Measurements from ENCODE around the gene CIPC. TPM values are rescaled to one million over a fixed set of nuclear protein-coding genes. Genes with fewer than 3 reads are reported as not detected.
A peak's percentile ranks its signal among the peaks of the same experiment; 100 is the strongest.

The CIPC gene
- total RNA-seq, 1 donor from 2014 or later: 25.6 TPM

DNA sequence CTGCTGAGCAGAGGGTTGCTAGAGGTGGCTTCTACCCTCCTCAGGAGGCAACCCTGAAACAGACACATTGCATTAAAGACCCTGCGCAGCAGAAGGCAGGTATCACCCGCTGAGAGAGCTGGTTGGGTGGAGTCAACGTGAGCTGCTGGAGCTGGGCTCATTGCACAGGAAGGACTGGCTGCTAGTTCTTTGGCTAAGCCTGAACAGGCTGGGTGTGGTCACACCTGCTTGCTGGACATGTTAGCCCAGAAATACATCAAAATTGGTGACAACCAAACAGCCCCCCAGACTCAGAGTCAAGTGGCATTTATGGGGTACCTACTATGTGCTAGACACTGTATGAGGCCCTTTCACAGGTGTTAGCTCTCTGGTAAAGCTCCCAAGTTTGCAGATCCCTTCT lies 35.8 kb upstream of the CIPC start:
- peaks cover 22% of the 10 kb centered on the region for H3K4me1 Mint-ChIP-seq (ENCODE audit: low read depth)
- no peaks in the 10 kb centered on the region for H3K36me3 Mint-ChIP-seq (ENCODE audit: insufficient read depth)
- TF ChIP-seq, protein P1, sequence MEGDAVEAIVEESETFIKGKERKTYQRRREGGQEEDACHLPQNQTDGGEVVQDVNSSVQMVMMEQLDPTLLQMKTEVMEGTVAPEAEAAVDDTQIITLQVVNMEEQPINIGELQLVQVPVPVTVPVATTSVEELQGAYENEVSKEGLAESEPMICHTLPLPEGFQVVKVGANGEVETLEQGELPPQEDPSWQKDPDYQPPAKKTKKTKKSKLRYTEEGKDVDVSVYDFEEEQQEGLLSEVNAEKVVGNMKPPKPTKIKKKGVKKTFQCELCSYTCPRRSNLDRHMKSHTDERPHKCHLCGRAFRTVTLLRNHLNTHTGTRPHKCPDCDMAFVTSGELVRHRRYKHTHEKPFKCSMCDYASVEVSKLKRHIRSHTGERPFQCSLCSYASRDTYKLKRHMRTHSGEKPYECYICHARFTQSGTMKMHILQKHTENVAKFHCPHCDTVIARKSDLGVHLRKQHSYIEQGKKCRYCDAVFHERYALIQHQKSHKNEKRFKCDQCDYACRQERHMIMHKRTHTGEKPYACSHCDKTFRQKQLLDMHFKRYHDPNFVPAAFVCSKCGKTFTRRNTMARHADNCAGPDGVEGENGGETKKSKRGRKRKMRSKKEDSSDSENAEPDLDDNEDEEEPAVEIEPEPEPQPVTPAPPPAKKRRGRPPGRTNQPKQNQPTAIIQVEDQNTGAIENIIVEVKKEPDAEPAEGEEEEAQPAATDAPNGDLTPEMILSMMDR (IDR thresholded peaks at IDR 0.05; ENCODE audit: unreplicated experiment): no peak
- H3K27ac Mint-ChIP-seq: no peak overlapping the region
- no peak for DNase-seq (ENCODE audit: low spot score, unreplicated experiment)
- no peaks in the 10 kb centered on the region for H3K27me3 Mint-ChIP-seq
- no peak overlapping the region for H3K4me3 Mint-ChIP-seq (ENCODE audit: low read depth)
- H3K9me3 Mint-ChIP-seq (ENCODE audit: low read depth): no peaks in the 10 kb centered on the region

DNA sequence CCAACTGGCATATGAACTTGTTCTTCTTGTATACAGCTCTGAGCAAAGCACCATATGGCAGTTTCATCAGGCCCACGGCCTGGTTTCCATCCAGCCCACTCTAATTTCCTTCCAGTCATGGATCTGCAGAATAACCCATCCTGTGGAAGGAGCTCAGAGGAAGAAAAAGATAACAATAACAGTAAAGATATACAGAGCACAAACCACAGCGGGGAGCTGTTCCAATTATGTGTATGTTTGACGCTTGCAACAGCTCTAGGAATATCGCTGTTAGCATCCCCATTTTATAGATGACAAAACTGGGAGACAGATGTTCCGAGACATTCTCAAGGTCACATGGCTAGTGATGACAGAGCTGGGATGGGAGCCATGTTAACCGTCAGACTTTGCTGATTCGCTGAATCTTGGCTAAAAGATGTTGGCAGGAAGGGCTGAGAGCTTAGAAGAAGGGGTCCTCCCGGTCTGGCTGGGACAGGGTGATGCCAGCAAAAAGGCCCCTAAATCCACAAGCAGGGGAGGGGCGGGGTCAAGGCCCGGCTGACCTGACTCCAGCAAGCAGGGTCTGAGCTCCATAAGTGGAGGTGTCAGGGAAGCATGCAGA lies 34.4 kb upstream of the CIPC start:
- H3K9me3 Mint-ChIP-seq (ENCODE audit: low read depth): no peaks in the 10 kb centered on the region
- no peak overlapping the region for H3K27ac Mint-ChIP-seq
- H3K4me3 Mint-ChIP-seq (ENCODE audit: low read depth): no peak overlapping the region
- DNase-seq (ENCODE audit: low spot score, unreplicated experiment): no peak
- TF ChIP-seq, protein P1 (IDR thresholded peaks at IDR 0.05; ENCODE audit: unreplicated experiment): no peak
- H3K36me3 Mint-ChIP-seq (ENCODE audit: insufficient read depth): no peaks in the 10 kb centered on the region
- H3K4me1 Mint-ChIP-seq (ENCODE audit: low read depth): peaks cover 18% of the 10 kb centered on the region
- H3K27me3 Mint-ChIP-seq: no peaks in the 10 kb centered on the region

DNA sequence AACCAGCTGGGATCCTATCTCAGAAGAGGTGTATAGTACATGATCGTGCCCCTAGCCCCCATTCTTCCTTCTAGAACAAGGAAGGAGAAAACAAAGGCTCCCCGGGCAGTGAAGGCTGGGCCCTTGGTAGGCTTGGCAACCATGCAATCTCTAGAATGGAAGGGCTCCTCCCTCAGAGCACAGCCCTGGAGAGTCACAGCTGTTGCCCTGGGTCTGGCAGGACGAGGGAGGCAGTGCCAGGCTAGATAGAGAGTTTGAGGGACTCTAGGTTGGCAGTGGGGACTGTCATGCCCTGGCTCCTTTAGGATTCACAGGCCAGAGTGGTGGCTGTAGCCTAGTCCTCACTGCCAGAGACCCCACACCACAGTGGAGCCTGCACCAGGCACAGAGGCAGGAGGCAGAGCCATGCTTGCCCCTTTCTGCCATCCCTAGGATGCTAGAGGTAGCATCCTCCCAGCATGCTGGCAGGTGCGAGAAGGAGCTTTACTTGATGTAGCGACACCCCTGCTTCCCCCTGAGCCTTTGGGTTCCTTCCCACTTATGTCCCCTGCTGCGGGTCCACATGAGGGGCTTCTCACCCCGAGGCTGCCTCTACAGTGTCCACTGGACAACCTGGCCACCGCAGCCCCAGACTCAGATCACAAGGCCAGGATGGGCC lies 33.4 kb upstream of the CIPC start:
- no peak overlapping the region for H3K27ac Mint-ChIP-seq
- no peak for DNase-seq (ENCODE audit: low spot score, unreplicated experiment)
- no peaks in the 10 kb centered on the region for H3K9me3 Mint-ChIP-seq (ENCODE audit: low read depth)
- H3K36me3 Mint-ChIP-seq (ENCODE audit: insufficient read depth): no peaks in the 10 kb centered on the region
- TF ChIP-seq, protein P1 (IDR thresholded peaks at IDR 0.05; ENCODE audit: unreplicated experiment): no peak
- no peaks in the 10 kb centered on the region for H3K27me3 Mint-ChIP-seq
- no peak overlapping the region for H3K4me3 Mint-ChIP-seq (ENCODE audit: low read depth)
- H3K4me1 Mint-ChIP-seq (ENCODE audit: low read depth): peaks cover 8% of the 10 kb centered on the region

DNA sequence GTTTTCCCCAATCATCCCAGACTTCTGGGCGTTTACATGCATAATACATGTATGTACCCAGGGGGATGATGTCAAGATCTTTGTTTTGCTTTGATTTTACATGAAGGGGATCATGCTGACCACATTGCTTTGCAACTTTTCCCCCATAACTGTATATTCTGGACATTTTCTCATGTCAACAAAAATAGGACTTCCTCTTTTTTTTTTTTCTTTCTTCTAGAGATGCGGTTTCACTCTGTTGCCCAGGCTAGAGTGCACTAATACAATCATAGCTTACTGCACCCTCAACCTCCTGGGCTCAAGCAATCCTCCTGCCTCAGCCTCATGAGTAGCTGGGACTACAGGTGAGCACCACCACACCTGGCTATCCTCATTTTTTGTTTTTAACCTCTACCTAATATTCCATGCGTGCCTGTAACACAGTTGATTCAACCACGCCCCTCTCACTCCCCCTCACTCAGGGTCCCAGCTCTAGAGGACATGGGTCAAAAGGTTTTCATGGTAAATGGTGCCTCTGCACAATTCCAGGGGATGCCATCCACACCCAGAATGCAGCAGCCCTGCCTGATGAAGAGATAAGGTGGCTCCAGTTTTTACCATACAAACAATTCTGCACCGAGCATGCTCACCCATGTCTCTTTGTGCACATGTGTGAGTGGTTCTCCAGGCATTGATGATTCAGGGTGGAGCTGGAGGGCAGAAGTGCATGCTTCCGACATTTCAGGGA lies 32.0 kb upstream of the CIPC start:
- H3K36me3 Mint-ChIP-seq (ENCODE audit: insufficient read depth): no peaks in the 10 kb centered on the region
- no peak overlapping the region for H3K4me3 Mint-ChIP-seq (ENCODE audit: low read depth)
- H3K9me3 Mint-ChIP-seq (ENCODE audit: low read depth): no peaks in the 10 kb centered on the region
- H3K4me1 Mint-ChIP-seq (ENCODE audit: low read depth): peaks cover 7% of the 10 kb centered on the region
- no peak for DNase-seq (ENCODE audit: low spot score, unreplicated experiment)
- no peaks in the 10 kb centered on the region for H3K27me3 Mint-ChIP-seq
- H3K27ac Mint-ChIP-seq: peak overlapping the region; percentile 33
- TF ChIP-seq, protein P1 (IDR thresholded peaks at IDR 0.05; ENCODE audit: unreplicated experiment): no peak

DNA sequence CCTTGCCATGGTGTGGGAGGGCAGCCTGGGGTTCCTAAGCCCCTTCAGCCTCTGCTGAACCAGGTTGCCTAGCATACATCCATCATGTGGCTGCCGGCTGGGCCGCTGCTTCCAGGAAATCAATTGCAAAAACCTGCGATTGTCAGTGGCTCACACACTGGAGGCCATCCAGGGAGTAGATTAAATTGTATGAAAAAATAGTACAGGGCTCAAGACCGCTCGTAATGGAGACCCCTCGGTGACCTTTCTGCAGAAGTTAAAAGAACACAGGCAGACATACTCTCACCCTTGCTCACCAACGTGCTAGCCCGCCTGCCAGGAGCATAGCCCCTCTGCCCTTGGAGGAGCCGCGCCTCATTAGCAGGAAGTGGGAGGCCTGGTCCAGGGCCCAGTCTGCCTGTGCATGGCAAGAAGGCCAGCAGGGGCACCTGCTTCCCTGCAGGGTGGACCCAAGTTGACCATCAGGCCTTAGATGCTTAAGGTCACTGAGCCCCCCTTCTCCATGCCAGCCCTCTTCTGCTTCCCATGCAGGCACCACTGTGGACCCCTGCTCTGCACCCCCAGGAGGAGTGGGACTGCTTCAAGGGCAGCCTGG lies 31.4 kb upstream of the CIPC start:
- Mint-ChIP-seq H3K9me3 (ENCODE audit: low read depth) (no peaks in the 10 kb centered on the region), H3K27me3 (no peaks in the 10 kb centered on the region), H3K27ac (no peak overlapping the region), H3K4me3 (ENCODE audit: low read depth) (no peak overlapping the region), H3K36me3 (ENCODE audit: insufficient read depth) (no peaks in the 10 kb centered on the region), H3K4me1 (ENCODE audit: low read depth) (peaks cover 7% of the 10 kb centered on the region)
- DNase-seq (ENCODE audit: low spot score, unreplicated experiment): no peak
- TF ChIP-seq, protein P1 (IDR thresholded peaks at IDR 0.05; ENCODE audit: unreplicated experiment): peak; percentile 7
